Tibial artery (tissue), 4 donors: Measurements from ENCODE around the gene PXT1.
A peak's percentile ranks its signal among the peaks of the same experiment; 100 is the strongest.
"Not testable (repeated sequence)": the region's sequence is repeated elsewhere in the genome, so short reads cannot be mapped to it uniquely, and the experiment has no call there.

ENCODE experiments used
- DNase-seq, 2 donors: peaks; one replicate each; pipeline ENCODE4 v3.0.0-alpha.2; 2019
- H3K27ac ChIP-seq, 2 donors: fragments of 200-600 bp; sonication (generic) in 1 of 2; 1 replicate in 1 of 2; 2 replicates in 1 of 2; pipeline ENCODE4 v1.5.1; 2018 to 2019; ENCODE audit warnings: mild to moderate bottlenecking in 1 of 2
- H3K27me3 ChIP-seq, 2 donors: fragments of 200-600 bp; sonication (generic) in 1 of 2; one replicate each; pipeline versions ENCODE4 v1.5.1 to v1.6.0; 2016 to 2019
- H3K36me3 ChIP-seq, 3 donors: fragments of 200-600 bp; sonication (generic) in 2 of 3; one replicate each; pipeline ENCODE4 v1.5.1; 2016 to 2019; ENCODE audit warnings: mild to moderate bottlenecking in 2 of 3
- H3K4me1 ChIP-seq, 4 donors: fragments of 200-600 bp; sonication (generic) in 2 of 4; 1 replicate in 3 of 4; 2 replicates in 1 of 4; pipeline ENCODE4 v1.5.1; 2016 to 2019
- H3K4me3 ChIP-seq, 2 donors: fragments of 200-600 bp; sonication (generic) in 1 of 2; 1 replicate in 1 of 2; 2 replicates in 1 of 2; pipeline ENCODE4 v1.5.1; 2018 to 2019; ENCODE audit warnings: mild to moderate bottlenecking in 2 of 2
- H3K9me3 ChIP-seq, 3 donors: fragments of 200-600 bp; sonication (generic) in 1 of 3; one replicate each; pipeline ENCODE4 v1.5.1; 2016 to 2019
- intact Hi-C: fragments of 100-400 bp; cut with DNase I; formaldehyde crosslinking; loops from one replicate; pipeline ENCODE4 v1.15.0; 2023; ENCODE audit warnings: low total_unique reads
- TF ChIP-seq, protein P1 (sequence below), 2 experiments: fragments of 200-600 bp in 1 of 2; fragments of 450-650 bp in 1 of 2; IDR thresholded peaks; one replicate each; pipeline ENCODE4 v1.5.1; 2017 to 2019; ENCODE audit warnings: antibody characterized with exemption in 2 of 2, mild to moderate bottlenecking in 1 of 2, moderate library complexity in 1 of 2

Gene PXT1

DNA sequence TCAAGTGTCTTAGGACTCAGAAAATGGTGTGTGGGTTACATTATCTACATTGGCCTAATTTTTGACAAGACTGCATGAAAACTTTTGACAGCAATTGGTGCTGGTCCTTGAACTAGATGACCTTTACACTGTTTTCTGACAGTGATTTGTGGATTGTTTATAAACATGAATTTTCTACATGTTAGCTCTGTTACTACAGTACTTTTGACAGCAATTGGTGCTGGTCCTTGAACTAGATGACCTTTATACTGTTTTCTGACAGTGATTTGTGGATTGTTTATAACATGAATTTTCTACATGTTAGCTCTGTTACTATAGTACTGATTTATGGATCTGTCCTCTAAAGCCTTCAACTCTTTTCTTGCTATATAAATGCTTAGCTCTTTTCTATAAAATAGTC lies 16.8 kb upstream of the PXT1 start:
- TF ChIP-seq, protein P1, sequence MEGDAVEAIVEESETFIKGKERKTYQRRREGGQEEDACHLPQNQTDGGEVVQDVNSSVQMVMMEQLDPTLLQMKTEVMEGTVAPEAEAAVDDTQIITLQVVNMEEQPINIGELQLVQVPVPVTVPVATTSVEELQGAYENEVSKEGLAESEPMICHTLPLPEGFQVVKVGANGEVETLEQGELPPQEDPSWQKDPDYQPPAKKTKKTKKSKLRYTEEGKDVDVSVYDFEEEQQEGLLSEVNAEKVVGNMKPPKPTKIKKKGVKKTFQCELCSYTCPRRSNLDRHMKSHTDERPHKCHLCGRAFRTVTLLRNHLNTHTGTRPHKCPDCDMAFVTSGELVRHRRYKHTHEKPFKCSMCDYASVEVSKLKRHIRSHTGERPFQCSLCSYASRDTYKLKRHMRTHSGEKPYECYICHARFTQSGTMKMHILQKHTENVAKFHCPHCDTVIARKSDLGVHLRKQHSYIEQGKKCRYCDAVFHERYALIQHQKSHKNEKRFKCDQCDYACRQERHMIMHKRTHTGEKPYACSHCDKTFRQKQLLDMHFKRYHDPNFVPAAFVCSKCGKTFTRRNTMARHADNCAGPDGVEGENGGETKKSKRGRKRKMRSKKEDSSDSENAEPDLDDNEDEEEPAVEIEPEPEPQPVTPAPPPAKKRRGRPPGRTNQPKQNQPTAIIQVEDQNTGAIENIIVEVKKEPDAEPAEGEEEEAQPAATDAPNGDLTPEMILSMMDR (IDR thresholded peaks at IDR 0.05), result no peak
- Histone ChIP-seq H3K36me3 (peaks cover 0 to 4% (median 0%) of the 10 kb centered on the region in 3 donors), H3K9me3 (no peaks in the 10 kb centered on the region), H3K27me3 (no peaks in the 10 kb centered on the region), H3K4me1 (peaks cover 0 to 15% (median 8%) of the 10 kb centered on the region in 4 donors), H3K27ac (no peak overlapping the region), H3K4me3 (no peak overlapping the region)
- intact Hi-C loops, result loop anchor here (5.0 kb wide), 1 partner anchor 42 kb away; no protein-coding TSS in a partner anchor
- DNase-seq, result no peak

DNA sequence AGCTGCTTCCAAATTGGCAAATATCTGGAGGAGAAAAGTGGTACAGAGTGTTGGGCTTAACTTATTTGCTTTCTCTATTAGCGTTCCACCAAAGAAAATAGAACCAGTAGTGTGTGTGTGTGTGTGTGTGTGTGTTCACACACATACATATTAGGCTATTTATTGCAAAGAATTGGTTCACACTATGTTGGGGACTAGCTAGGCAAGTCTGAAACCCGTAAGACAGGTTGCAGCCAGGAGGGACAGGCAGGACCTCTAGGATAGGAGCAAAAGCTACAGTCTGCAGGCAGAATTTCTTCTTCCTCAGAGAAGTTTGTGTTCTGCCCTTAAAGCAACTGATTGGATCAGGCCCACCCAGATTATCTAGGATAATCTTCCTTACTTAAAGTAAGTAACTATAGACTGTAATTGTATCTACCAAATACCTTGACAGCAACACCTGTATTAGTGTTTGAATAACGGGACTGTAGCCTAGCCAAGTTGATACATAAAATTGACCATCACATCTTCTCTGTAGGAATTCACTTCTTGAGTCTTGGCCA lies 12.9 kb upstream of the PXT1 start:
- H3K27ac ChIP-seq, result no peak overlapping the region
- no peaks in the 10 kb centered on the region for H3K27me3 ChIP-seq
- peaks cover 0 to 8% (median 4%) of the 10 kb centered on the region in 3 donors for H3K36me3 ChIP-seq
- DNase-seq, result no peak
- H3K4me1 ChIP-seq, result peaks cover 0 to 15% (median 7%) of the 10 kb centered on the region in 4 donors
- no peak overlapping the region for H3K4me3 ChIP-seq
- intact Hi-C loops, result loop anchor here (5.0 kb wide), 1 partner anchor 38 kb away; no protein-coding TSS in a partner anchor
- H3K9me3 ChIP-seq, result no peaks in the 10 kb centered on the region
- TF ChIP-seq, protein P1 (IDR thresholded peaks at IDR 0.05), result no peak

DNA sequence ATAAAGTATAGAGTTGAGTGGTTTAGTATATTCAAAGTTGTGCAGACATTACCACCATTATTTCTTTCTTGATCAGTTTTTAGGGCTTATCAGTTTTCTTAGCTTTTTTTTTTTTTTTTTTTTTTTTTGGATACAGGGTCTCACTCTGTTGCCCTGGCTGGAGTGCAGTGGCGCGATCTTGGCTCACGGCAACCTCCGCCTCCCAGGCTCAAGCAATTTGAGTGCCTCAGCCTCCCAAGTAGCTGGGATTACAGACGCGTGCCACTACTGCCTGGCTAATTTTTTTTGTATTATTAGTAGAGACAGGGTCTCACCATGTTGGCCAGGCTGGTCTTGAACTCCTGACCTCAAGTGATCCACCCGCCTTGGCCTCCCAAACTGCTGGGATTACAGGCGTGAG lies 10.2 kb upstream of the PXT1 start:
- Histone ChIP-seq H3K36me3 (peaks cover 0 to 17% (median 10%) of the 10 kb centered on the region in 3 donors), H3K4me1 (peaks cover 0 to 15% (median 7%) of the 10 kb centered on the region in 4 donors)
- DNase-seq, H3K27me3 ChIP-seq, H3K4me3 ChIP-seq, intact Hi-C loops, H3K27ac ChIP-seq, H3K9me3 ChIP-seq: not testable (repeated sequence)

DNA sequence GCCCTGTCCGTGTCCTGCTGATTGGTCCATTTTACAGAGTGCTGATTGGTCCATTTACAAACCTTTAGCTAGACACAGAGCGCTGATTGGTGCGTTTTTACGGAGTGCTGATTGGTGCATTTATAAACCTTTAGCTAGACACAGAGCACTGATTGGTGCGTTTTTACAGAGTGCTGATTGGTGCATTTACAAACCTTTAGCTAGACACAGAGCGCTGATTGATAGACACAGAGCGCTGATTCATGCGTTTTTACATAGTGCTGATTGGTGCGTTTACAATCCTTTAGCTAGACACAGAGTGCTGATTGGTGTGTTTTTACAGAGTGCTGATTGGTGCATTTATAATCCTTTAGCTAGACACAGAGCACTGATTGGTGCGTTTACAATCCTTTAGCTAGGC lies 6.5 kb upstream of the PXT1 start:
- peaks cover 0 to 17% (median 6%) of the 10 kb centered on the region in 3 donors for H3K36me3 ChIP-seq
- intact Hi-C loops, H3K27me3 ChIP-seq, DNase-seq, H3K9me3 ChIP-seq, H3K27ac ChIP-seq, H3K4me3 ChIP-seq: not testable (repeated sequence)
- H3K4me1 ChIP-seq, result peaks cover 0 to 36% (median 14%) of the 10 kb centered on the region in 4 donors

DNA sequence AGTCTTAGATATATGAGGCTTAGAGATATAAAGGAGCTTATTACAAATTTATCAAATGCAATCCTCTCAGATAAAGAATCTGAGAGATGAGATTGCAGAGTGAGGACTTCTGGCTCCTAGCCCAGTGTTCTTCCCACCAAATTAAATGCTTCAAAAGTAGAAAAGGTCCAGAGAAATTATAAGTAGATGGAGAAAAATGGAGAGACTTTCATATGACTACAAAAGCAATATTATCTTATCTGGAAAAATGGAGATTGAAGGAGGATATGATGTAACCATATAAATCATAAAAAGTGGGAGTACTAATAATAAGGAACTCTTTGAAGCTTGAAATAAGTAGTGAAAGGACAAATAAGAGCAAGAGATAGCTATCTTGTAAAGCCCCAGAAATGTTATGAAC lies 3.0 kb upstream of the PXT1 start:
- TF ChIP-seq, protein P1 (IDR thresholded peaks at IDR 0.05), result no peak
- H3K9me3 ChIP-seq, result no peaks in the 10 kb centered on the region
- no peaks in the 10 kb centered on the region for H3K27me3 ChIP-seq
- no peak overlapping the region for H3K4me3 ChIP-seq
- no peak for DNase-seq
- H3K27ac ChIP-seq, result peak overlapping the region; percentile 3 to 97
- intact Hi-C loops, result no loop called here
- peaks cover 0 to 53% (median 24%) of the 10 kb centered on the region in 4 donors for H3K4me1 ChIP-seq
- H3K36me3 ChIP-seq, result peaks cover 0 to 9% (median 6%) of the 10 kb centered on the region in 3 donors

DNA sequence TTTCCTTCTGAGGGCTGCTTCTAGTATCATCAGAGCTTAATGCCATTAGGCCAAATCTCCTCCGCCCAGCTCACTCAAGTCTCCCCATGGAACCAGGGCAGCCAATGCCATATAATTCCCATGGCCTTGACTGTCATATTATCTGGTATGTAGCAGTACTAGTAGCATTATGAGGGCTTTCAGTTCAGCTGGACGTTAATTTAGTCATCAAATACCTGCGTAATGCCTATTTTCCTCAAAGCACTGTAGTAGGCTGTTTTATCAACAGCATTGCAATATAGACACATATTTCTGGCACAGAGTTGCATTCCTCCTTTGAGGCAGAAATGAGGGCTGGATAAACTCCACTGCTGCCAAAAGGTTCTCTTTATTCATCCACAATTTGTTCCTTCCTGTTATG lies 1.8 kb upstream of the PXT1 start:
- Histone ChIP-seq H3K27ac (peak overlapping the region; percentile 96 to 97), H3K4me1 (peaks cover 0 to 53% (median 24%) of the 10 kb centered on the region in 4 donors), H3K27me3 (no peaks in the 10 kb centered on the region), H3K4me3 (peak overlapping the region; percentile 88 to 95), H3K9me3 (no peaks in the 10 kb centered on the region), H3K36me3 (peaks cover 0 to 9% (median 6%) of the 10 kb centered on the region in 3 donors)
- intact Hi-C loops, result loop anchor here (5.0 kb wide), 1 partner anchor 148 kb away; the partner anchor contains the start of gene SRSF3
- no peak for DNase-seq
- TF ChIP-seq, protein P1 (IDR thresholded peaks at IDR 0.05), result no peak
